WERI-Rb-1 (cell line): ENCODE measurements around the gene DYRK2.

Source experiments
- DNase-seq: peaks from one replicate; pipeline ENCODE4 v3.0.0-alpha.2; 2020
- H3K27ac ChIP-seq: fragments of 250-450 bp; sonication (Bioruptor Pico); 2 replicates; pipeline ENCODE4 v1.5.1; 2020; ENCODE audit warnings: mild to moderate bottlenecking, moderate library complexity
- H3K27me3 ChIP-seq: fragments of 250-450 bp; sonication (Bioruptor Pico); 2 replicates; pipeline ENCODE4 v1.5.1; 2021; ENCODE audit warnings: mild to moderate bottlenecking, low read depth, moderate library complexity; ENCODE audit not compliant: insufficient read depth, severe bottlenecking
- H3K36me3 ChIP-seq: fragments of 250-450 bp; sonication (Bioruptor Pico); 2 replicates; pipeline ENCODE4 v1.5.1; 2020; ENCODE audit warnings: mild to moderate bottlenecking, moderate library complexity
- H3K4me3 ChIP-seq: 2 replicates; pipeline ENCODE4 v1.5.1; 2011; ENCODE audit warnings: low read depth, mild to moderate bottlenecking, control low read depth, low read length
- H3K9me3 ChIP-seq: fragments of 250-450 bp; sonication (Bioruptor Pico); 2 replicates; pipeline ENCODE4 v1.5.1; 2021; ENCODE audit warnings: mild to moderate bottlenecking, moderate library complexity; ENCODE audit not compliant: severe bottlenecking
- TF ChIP-seq, protein P1 (sequence below): IDR thresholded peaks from 2 replicates; pipeline ENCODE4 v1.5.1; 2011; ENCODE audit warnings: low read depth, mild to moderate bottlenecking, control low read depth, inconsistent platforms, low read length

Gene DYRK2

GRCh38 chr12:67701121-67701520 lies 52.6 kb downstream of the DYRK2 start:
- DNase-seq, result no peak
- Histone ChIP-seq H3K27me3 (no peaks in the 10 kb centered on the region), H3K36me3 (no peaks in the 10 kb centered on the region), H3K9me3 (no peaks in the 10 kb centered on the region), H3K4me3 (no peak overlapping the region), H3K27ac (no peak overlapping the region)
- TF ChIP-seq, protein P1, sequence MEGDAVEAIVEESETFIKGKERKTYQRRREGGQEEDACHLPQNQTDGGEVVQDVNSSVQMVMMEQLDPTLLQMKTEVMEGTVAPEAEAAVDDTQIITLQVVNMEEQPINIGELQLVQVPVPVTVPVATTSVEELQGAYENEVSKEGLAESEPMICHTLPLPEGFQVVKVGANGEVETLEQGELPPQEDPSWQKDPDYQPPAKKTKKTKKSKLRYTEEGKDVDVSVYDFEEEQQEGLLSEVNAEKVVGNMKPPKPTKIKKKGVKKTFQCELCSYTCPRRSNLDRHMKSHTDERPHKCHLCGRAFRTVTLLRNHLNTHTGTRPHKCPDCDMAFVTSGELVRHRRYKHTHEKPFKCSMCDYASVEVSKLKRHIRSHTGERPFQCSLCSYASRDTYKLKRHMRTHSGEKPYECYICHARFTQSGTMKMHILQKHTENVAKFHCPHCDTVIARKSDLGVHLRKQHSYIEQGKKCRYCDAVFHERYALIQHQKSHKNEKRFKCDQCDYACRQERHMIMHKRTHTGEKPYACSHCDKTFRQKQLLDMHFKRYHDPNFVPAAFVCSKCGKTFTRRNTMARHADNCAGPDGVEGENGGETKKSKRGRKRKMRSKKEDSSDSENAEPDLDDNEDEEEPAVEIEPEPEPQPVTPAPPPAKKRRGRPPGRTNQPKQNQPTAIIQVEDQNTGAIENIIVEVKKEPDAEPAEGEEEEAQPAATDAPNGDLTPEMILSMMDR, result no peak

DNA sequence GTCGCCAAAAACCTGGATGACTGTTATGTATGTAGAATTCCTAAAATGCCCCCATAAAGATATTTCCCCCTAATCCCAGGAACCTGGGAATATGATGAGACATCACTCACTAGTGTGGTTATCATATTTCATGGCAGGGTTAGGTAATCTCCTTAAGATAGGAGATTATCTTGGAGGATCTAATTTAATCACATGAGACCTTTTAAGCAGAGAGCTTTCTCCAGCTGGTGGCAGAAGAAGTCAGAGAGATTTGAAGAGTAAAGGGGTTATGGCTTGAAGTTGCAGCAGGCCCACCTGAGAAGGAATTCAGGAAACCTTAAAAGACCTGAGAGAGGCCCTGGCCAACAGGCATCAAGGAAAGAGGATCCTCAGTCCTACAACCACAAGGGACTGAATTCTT lies 53.6 kb downstream of the DYRK2 start:
- H3K4me3 ChIP-seq, result no peak overlapping the region
- H3K27ac ChIP-seq, result no peak overlapping the region
- no peaks in the 10 kb centered on the region for H3K9me3 ChIP-seq
- DNase-seq, result peak; percentile 30
- TF ChIP-seq, protein P1, result no peak
- no peaks in the 10 kb centered on the region for H3K36me3 ChIP-seq
- H3K27me3 ChIP-seq, result no peaks in the 10 kb centered on the region

DNA sequence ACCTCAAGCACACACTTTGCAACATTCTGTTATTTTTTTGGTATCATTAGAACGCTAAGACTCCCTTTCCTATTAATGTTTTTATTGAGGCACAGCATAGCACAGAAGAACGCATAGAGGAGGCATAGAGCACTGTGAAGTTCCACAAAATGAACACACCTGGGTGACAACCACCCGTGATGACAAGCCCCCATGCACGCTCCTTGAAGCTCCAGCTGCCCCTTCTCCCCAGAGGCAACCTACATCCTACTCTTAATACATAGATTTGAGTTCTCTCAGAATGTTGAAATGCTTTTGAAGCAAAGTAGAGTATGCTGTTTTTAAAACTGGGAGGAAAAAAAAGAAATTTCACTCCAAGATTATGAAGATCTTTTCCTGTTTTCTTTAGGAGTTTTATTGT lies 55.5 kb downstream of the DYRK2 start:
- no peak overlapping the region for H3K27ac ChIP-seq
- no peak for DNase-seq
- no peaks in the 10 kb centered on the region for H3K27me3 ChIP-seq
- no peak overlapping the region for H3K4me3 ChIP-seq
- TF ChIP-seq, protein P1, result no peak
- H3K36me3 ChIP-seq, result no peaks in the 10 kb centered on the region
- H3K9me3 ChIP-seq, result no peaks in the 10 kb centered on the region

- Histone ChIP-seq H3K9me3 (no peaks in the 10 kb centered on the region), H3K36me3 (no peaks in the 10 kb centered on the region), H3K4me3 (no peak overlapping the region), H3K27ac (no peak overlapping the region), H3K27me3 (no peaks in the 10 kb centered on the region)
- no peak for DNase-seq
- TF ChIP-seq, protein P1, result no peak
Measured at GRCh38 chr12:67705394-67706370, 57.1 kb downstream of the DYRK2 start.

DNA sequence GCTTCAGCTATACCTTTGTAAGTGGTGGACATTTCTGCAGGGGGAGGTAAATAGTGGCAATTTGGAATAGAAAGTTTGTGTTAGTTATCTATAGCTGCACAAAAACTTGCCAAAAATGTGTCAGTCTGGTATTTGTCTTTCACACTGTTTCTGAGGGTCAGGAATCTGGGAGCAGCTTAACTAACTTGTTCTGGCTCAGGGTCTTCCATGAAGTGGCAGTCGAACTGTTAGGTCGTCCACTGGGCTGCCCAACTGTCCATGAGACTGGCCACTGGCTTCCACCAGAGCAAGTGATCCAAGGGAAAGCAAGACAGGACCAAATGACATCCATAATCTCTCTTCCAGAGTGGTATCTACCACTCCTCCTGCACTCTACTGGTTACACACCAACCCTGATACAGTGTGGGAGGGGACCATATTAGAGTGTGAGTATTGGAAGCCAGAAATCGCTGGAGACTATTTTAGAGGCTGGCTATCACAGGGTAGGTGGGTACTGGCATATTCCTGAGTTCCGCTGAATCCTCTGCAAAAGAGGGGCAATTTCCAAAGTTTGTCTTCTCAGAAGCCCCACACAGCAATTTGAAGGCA lies 60.9 kb downstream of the DYRK2 start:
- no peak for DNase-seq
- Histone ChIP-seq H3K27ac (no peak overlapping the region), H3K9me3 (no peaks in the 10 kb centered on the region), H3K27me3 (no peaks in the 10 kb centered on the region), H3K4me3 (no peak overlapping the region), H3K36me3 (no peaks in the 10 kb centered on the region)
- TF ChIP-seq, protein P1, result no peak
